Common myeloid progenitor, CD34-positive (primary cell): ENCODE measurements around the gene KLHL26.
A peak's percentile ranks its signal among the peaks of the same experiment; 100 is the strongest.

Source experiments
- CTCF ChIA-PET: fragments of 350-600 bp; sonication (Branson Sonifier 250); formaldehyde crosslinking; loops from one replicate; lab custom pipeline; 2021; ENCODE audit warnings: antibody characterized with exemption; lab: Charles Lee
- POLR2A ChIA-PET: fragments of 350-600 bp; sonication (Branson Sonifier 250); formaldehyde crosslinking; loops from one replicate; lab custom pipeline; 2021; ENCODE audit warnings: antibody characterized with exemption; lab: Charles Lee
- DNase-seq, 3 donors: peaks; one replicate each; pipeline versions ENCODE4 v3.0.0 to v3.0.0-alpha.2; 2013
- H3K27ac ChIP-seq, 2 experiments: 1 replicate in 1 of 2; 2 replicates in 1 of 2; pipeline ENCODE4 v1.7.0; 2013; ENCODE audit warnings: inconsistent platforms in 2 of 2, low read length in 2 of 2, mild to moderate bottlenecking in 2 of 2, low read depth in 1 of 2, moderate library complexity in 1 of 2; ENCODE audit not compliant: severe bottlenecking in 2 of 2, insufficient read depth in 1 of 2, poor library complexity in 1 of 2
- H3K27me3 ChIP-seq, 5 experiments: replicated peaks in 2 of 5; 1 replicate in 3 of 5; 2 replicates in 2 of 5; pipeline versions ENCODE4 v1.6.1 to v1.7.0; 2013; ENCODE audit warnings: low read length in 4 of 5, mild to moderate bottlenecking in 2 of 5, moderate library complexity in 2 of 5, inconsistent platforms in 1 of 5; ENCODE audit not compliant: insufficient read depth in 5 of 5, control insufficient read depth in 4 of 5
- H3K36me3 ChIP-seq, 4 experiments: 1 replicate in 2 of 4; 2 replicates in 2 of 4; pipeline versions ENCODE4 v1.6.1 to v1.7.0; 2013; ENCODE audit warnings: low read length in 3 of 4, control low read depth in 1 of 4, mild to moderate bottlenecking in 1 of 4; ENCODE audit not compliant: control insufficient read depth in 4 of 4, insufficient read depth in 4 of 4
- H3K4me1 ChIP-seq, 4 experiments: 1 replicate in 3 of 4; 2 replicates in 1 of 4; pipeline versions ENCODE4 v1.6.1 to v1.7.1; 2013; ENCODE audit warnings: low read length in 3 of 4, mild to moderate bottlenecking in 3 of 4, control low read depth in 1 of 4, inconsistent platforms in 1 of 4, moderate library complexity in 1 of 4; ENCODE audit not compliant: control insufficient read depth in 4 of 4, insufficient read depth in 4 of 4; ENCODE audit errors: control extremely low read depth in 1 of 4
- H3K4me3 ChIP-seq, 7 experiments: 1 replicate in 4 of 7; 2 replicates in 3 of 7; pipeline versions ENCODE4 v1.5.1 to v1.7.0; 2013; ENCODE audit warnings: mild to moderate bottlenecking in 7 of 7, low read length in 6 of 7, moderate library complexity in 6 of 7, inconsistent platforms in 2 of 7, low read depth in 2 of 7, control low read depth in 1 of 7; ENCODE audit not compliant: insufficient read depth in 4 of 7, control insufficient read depth in 1 of 7; ENCODE audit errors: extremely low read depth in 1 of 7
- H3K9me3 ChIP-seq, 5 experiments: 1 replicate in 4 of 5; 2 replicates in 1 of 5; pipeline versions ENCODE4 v1.6.1 to v1.7.1; 2013; ENCODE audit warnings: low read length in 4 of 5, mild to moderate bottlenecking in 2 of 5, inconsistent platforms in 1 of 5, low read depth in 1 of 5, moderate library complexity in 1 of 5; ENCODE audit not compliant: control insufficient read depth in 4 of 5, insufficient read depth in 2 of 5; ENCODE audit errors: control extremely low read depth in 1 of 5
- WGBS: methylation state at CpG from one replicate; pipeline ENCODE4 v1.1.5; 2013; ENCODE audit not compliant: insufficient coverage; 5-methylcytosine and 5-hydroxymethylcytosine counted together

The KLHL26 gene

GRCh38 chr19:18660939-18661670 lies 24.3 kb downstream of the KLHL26 start:
- H3K36me3 ChIP-seq, result peaks cover 0 to 9% (median 3%) of the 10 kb centered on the region in 4 experiments
- CTCF ChIA-PET, result interaction anchor here (0.9 to 1.3 kb wide), 3 partner anchors 11 to 57 kb away, joined by 3 to 4 read pairs (median 3); no protein-coding TSS in a partner anchor
- DNase-seq, result no peak
- H3K4me1 ChIP-seq, result peaks cover 3 to 40% (median 19%) of the 10 kb centered on the region in 4 experiments
- no peak overlapping the region for H3K27ac ChIP-seq
- WGBS, result 97% methylated on average over 6 of the region's 10 CpGs
- POLR2A ChIA-PET, result no interaction called here
- H3K9me3 ChIP-seq, result no peaks in the 10 kb centered on the region
- H3K4me3 ChIP-seq, result no peak overlapping the region
- no peaks in the 10 kb centered on the region for H3K27me3 ChIP-seq

GRCh38 chr19:18662972-18663732 lies 26.3 kb downstream of the KLHL26 start:
- H3K27me3 ChIP-seq, result no peaks in the 10 kb centered on the region
- 93% methylated on average over 10 of the region's 15 CpGs for WGBS
- no peak overlapping the region for H3K27ac ChIP-seq
- no peak overlapping the region for H3K4me3 ChIP-seq
- ChIA-PET CTCF (no interaction called here), POLR2A (no interaction called here)
- H3K9me3 ChIP-seq, result no peaks in the 10 kb centered on the region
- no peak for DNase-seq
- peaks cover 3 to 38% (median 17%) of the 10 kb centered on the region in 4 experiments for H3K4me1 ChIP-seq
- peaks cover 0 to 19% (median 11%) of the 10 kb centered on the region in 4 experiments for H3K36me3 ChIP-seq

- WGBS, result 49% methylated on average over 13 of the region's 14 CpGs
- CTCF ChIA-PET, result interaction anchor here (0.6 kb wide), 1 partner anchor 10 kb away, joined by 3 read pairs; no protein-coding TSS in a partner anchor
- Histone ChIP-seq H3K4me3 (peak overlapping the region in 1 of 7 experiments; percentile 33), H3K36me3 (peaks cover 2 to 28% (median 15%) of the 10 kb centered on the region in 4 experiments), H3K9me3 (no peaks in the 10 kb centered on the region), H3K4me1 (peaks cover under 1 to 30% (median 14%) of the 10 kb centered on the region in 4 experiments), H3K27me3 (no peaks in the 10 kb centered on the region), H3K27ac (no peak overlapping the region)
- POLR2A ChIA-PET, result interaction anchor here (0.6 kb wide), 1 partner anchor 15 kb away, joined by 3 read pairs; no protein-coding TSS in a partner anchor
- DNase-seq, result peak; percentile 31 to 78 (median 73)
Measured at GRCh38 chr19:18663940-18664530, 27.2 kb downstream of the KLHL26 start.

- no peak overlapping the region for H3K4me3 ChIP-seq
- H3K4me1 ChIP-seq, result peaks cover 0 to 18% (median 7%) of the 10 kb centered on the region in 4 experiments
- H3K27ac ChIP-seq, result no peak overlapping the region
- WGBS, result 96% methylated on average over 22 of the region's 22 CpGs
- H3K36me3 ChIP-seq, result peaks cover 2 to 37% (median 22%) of the 10 kb centered on the region in 4 experiments
- H3K9me3 ChIP-seq, result no peaks in the 10 kb centered on the region
- no peak for DNase-seq
- H3K27me3 ChIP-seq, result no peaks in the 10 kb centered on the region
- POLR2A ChIA-PET, result no interaction called here
- CTCF ChIA-PET, result interaction anchor here (0.6 to 2.1 kb wide), 2 partner anchors 11 to 29 kb away, joined by 4 to 9 read pairs; no protein-coding TSS in a partner anchor
Measured at GRCh38 chr19:18665771-18666202, 29.0 kb downstream of the KLHL26 start.

GRCh38 chr19:18666317-18666716 lies 29.5 kb downstream of the KLHL26 start:
- ChIA-PET CTCF (interaction anchor here (0.7 to 2.1 kb wide), 2 partner anchors 10 to 196 kb away, joined by 3 to 9 read pairs; no protein-coding TSS in a partner anchor), POLR2A (no interaction called here)
- Histone ChIP-seq H3K27me3 (no peaks in the 10 kb centered on the region), H3K4me1 (peaks cover 0 to 16% (median 7%) of the 10 kb centered on the region in 4 experiments), H3K27ac (no peak overlapping the region), H3K36me3 (peaks cover 2 to 37% (median 22%) of the 10 kb centered on the region in 4 experiments), H3K4me3 (no peak overlapping the region), H3K9me3 (no peaks in the 10 kb centered on the region)
- 94% methylated on average over 8 of the region's 12 CpGs for WGBS
- DNase-seq, result no peak

- H3K4me1 ChIP-seq, result peaks cover 0 to 16% (median 7%) of the 10 kb centered on the region in 4 experiments
- no peaks in the 10 kb centered on the region for H3K27me3 ChIP-seq
- H3K4me3 ChIP-seq, result no peak overlapping the region
- WGBS, result 100% methylated on average over 5 of the region's 5 CpGs
- ChIA-PET CTCF (interaction anchor here (0.7 to 2.1 kb wide), 2 partner anchors 10 to 197 kb away, joined by 3 to 9 read pairs; no protein-coding TSS in a partner anchor), POLR2A (no interaction called here)
- peaks cover 4 to 39% (median 22%) of the 10 kb centered on the region in 4 experiments for H3K36me3 ChIP-seq
- no peak overlapping the region for H3K27ac ChIP-seq
- H3K9me3 ChIP-seq, result no peaks in the 10 kb centered on the region
- no peak for DNase-seq
Measured at GRCh38 chr19:18666784-18667183, 30.0 kb downstream of the KLHL26 start.
